ENCODE measurements around the gene NR5A1.

Gene NR5A1

DNA sequence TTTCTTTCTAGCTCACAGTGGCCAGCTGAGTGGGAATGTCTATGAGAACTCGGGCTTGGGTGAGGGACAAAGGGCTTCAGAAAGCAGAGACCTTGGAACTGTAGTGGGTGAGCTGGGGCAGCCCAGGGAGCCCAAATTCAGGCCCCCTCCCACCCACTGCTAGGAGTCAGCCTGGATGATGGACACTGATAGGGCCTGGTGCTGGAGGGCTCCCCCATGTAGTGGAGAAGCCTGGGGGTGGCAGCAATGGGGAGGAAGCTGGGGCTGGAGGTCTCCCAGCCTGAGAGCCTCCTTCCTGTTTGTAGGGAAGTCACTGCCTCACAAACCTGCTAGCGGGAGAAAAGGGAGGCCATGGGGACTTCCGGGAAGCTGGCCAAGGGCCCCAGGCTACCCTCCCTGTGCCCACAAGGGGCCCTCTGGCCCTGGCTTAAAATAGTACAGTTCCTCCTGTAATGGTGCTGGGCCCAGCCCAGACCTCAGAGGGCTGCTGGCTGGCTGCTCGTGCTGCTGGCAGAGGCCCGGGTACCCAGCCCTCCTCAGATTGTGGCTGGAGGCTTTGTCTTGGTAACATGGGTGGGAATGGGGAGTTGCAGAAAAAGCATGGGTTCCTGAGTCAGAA, 6.3 kb upstream of the NR5A1 start:
- ATAC-seq = no peak

DNA sequence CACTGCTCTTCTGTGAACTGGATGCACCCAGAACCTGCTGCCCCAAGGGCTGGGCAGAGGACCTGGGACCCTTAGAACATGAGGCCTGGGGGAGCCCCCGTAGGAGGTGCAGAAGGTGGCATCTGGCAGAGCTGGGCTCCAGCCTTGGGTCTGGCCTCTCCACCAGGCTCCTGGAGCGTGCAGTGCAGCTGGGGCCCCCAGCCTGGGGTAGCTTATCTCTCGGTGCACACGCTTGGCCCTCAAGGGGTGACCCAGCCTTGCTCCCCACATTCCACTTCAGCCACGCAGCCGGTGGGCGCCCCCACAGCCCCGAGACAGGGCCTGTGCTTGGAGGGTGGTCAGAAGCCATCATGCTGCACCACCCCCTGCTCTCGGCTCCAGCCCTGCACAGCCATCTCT, 5.6 kb upstream of the NR5A1 start:
- no peak for ATAC-seq

DNA sequence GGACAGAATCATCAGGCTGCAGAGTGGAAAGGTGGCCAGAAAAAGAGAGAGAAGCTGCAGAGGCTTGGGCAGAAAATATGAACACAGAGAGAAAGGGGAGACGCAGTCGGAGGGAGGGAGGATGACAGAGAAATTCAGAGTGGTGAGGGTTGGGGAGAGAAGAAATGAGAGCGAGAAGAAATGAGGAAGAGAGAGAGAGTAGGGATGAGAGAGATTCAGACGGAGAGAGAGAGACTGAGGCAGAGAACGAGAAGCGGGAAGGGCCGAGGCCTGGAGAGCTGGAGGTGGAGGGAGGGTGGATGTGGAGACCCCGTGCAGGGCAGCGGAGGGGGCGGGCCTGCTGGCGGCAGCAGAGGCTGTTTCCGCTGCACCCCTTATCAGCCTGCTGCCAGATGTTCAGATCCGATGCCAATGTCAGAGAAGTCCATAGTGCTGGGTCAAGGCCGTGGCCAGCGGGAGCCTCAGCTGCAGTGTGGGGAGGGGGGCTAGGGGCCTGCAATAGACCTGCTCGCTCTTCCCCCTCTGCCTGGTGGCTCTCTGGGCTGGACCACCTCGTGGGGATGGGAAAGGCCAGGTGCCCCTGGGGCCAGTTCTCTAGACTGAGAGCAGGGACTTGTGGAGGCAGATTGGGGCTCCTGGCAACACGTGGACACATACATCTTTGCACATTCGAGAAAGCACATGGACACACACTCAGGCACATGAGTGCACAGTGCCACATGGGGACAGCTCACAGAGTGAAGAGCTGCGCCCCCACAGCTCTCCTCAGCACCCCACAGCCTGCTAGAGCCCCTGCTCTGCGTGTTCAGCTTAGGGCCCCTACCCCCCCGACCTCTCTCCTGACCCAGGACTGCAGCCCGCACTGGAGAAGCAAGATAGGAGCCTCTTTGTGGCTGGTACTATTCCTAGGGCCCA, 4.9 kb upstream of the NR5A1 start:
- no peak for ATAC-seq

DNA sequence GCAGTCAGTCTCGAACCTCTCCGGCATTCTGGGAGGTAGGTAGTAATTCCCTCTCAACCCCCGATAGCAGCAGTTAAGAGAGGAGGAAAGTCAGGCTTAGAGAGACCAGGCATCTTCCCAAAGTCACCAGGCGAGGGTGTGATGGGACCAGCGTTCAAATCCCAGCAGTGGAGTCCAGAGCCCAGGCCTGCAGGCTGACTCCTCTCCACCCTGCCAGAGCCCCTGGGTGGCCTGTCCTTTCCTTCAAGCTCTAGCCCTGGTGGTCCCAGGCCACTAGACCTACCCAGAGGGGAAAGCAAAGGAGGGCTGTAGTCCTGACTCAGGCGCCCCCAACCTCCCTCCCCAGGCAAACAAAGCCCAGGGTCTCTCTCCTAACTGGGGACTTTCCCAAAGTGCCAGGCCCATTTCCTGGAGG, 4.2 kb upstream of the NR5A1 start:
- no peak for ATAC-seq

DNA sequence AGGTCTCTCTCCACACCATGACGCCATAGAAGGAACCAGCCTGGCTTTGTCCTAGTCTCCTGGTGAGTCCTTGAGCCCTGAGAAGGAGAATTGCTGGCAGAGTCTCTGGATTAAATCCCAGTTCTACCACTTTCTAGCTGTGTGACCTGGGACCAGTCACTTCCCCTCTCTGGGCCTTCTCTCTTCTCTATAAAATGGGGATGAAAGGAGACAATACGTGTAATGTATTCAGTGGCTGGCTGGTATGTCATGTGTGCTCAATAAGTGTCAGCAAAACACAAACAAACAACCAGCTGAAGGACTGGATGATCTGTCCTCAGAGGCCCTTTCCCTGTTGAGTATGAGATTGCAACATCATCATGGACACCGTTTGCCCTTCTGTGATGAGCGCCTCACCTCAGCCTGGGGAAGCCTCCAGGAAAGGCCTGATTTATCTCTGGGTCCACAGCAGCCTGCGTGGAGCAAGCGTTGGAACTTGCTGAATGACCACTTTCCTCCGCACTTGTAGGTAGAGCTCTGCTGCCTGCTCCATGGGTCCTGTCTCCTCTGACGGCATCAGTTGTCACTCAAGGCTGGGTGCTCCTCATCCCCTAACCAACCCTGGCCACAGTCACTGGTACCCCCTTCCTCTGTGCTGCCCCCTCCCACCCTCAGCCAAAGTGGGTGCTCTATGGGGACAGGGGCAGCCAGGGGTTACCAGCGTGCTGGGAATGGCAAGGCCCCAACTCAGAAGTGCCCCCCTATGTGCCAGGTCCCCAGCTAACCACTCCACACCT, 3.6 kb upstream of the NR5A1 start:
- no peak for ATAC-seq

DNA sequence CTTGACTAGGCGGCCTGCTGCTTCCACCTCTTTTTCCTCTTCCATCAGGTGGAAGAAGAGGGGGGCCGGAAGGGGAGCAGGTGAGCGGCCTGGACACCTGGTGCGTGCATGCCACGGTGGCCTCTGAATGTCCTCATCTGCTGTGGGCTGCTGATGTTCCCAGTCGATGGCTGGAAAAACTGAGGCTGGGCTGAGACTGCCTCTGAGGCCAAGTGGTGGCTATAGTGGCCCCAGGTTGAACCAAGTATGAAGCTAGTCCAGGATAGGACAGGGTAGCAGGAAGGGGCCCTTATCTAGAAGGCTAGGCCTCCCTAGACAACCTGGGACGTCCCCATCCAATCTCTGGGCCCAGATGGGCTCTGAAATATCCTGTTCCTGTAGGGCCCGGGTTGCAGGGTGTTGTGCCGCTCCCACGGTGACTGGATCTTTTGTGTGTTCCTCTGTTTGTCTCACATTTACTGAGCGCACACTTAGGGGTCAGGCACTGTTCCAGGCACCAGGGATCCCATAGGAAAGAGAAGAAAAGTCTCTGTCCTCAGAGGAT, 753 bp upstream of the NR5A1 start:
- ATAC-seq = no peak

DNA sequence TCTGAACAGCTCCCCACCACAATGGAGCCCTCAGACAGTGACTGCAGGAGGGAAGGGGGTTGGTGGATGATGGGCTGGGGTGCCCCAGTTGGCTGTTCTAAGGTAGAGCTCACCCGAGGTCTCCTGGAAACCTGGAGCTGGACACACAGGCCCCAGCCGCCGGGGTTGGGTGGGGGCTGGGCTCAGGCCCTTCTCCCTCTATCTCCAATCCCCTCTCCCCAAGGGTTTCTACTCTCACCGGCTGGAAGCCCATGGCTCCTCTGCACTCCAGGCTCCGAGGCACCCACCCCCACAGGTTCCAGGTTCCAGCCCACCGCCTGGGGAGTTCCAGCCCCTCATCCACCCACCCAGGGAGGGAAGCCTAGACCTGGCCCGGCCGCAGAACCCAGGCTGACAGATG, 766 bp downstream of the NR5A1 start:
- no peak for ATAC-seq

DNA sequence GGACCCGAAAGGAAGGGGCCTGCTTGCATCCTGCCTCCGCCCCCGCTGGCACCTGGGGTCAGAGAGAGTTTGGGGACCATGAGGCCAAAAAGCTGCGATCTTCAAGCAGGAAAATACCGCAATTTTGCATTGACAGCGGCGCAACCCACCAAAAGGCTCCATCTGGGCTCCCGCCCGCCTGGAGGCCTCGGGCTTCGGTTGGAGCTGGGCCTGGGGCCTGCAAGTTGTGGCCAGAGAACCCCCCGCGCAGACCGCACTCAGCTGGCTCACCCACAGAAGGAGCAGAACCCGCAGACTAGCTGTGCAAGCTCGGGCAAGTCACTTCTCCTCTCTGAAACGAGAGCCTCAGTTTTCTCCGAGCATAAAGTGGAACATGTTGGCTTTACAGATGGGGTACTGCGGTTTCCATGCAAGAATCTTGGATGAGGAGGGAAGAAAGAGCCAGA, 1.3 kb downstream of the NR5A1 start:
- ATAC-seq = no peak

DNA sequence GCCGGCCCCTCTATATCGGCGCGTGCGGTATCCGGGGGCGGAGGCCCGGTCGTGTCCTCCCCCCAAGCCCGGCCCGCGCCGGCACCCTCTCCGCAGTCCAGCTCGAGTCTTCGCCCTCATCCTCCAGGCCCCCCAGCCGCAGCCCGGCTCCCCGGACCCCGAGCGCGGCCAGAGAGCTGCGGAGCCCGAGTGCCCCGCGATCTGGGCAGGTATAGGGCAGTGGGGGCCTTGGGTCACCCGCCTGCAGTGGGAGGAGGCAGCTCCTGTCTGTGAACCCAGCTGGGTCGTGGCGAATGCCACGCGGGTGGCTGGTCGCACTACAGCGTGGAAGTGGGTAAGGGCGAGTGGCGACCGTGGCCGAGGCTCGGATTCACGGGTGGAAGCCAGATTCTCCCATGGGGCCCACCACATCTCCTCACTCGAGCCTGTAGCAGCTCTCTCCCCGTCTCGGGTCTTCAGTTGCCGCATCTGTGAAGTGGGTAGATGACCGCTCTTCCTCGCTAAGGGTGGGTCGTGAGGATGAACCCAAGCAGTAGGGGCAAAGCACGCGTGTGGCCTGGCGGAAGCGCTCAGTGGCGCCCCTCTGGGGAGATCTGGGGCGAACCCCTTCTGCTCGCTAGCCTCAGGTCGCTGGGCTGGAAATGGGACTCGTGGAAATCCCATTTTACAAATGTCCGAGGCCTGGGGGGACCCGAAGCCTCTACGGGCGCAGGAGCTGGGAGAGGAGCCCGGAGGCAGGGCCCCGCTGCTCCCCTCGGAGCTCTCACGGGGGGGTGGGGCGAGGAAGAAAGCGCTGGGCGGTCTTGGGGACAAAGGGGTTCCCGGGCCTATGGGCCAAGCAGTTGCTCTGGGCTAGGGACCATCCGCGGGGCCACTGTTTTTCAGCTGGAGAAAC, 1.9 kb downstream of the NR5A1 start:
- ATAC-seq = no peak

DNA sequence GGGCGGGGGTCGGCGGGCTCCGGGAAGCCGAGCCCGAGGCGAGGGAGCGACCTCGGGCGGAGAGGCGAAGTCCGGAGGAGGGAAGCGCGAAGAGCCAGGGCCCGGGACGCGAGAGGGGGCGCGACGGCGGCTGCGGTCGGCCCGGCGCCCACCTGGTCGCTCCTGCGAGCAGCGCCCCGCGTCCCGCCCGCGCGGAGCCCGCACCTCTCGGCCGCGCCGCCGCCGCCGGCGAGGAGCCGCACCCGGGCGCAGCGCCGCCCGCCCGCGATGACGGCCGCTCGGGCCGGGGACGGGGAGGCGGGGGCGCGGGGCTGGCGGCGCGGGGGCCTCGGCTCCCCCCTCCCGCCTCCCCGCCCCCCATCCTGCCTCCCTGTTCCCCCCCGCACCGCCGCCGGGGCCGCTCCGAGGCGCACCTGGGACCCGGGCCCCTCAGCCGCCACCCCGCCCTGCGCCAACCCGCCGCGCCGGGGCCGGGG, 2.6 kb downstream of the NR5A1 start:
- ATAC-seq = no peak

DNA sequence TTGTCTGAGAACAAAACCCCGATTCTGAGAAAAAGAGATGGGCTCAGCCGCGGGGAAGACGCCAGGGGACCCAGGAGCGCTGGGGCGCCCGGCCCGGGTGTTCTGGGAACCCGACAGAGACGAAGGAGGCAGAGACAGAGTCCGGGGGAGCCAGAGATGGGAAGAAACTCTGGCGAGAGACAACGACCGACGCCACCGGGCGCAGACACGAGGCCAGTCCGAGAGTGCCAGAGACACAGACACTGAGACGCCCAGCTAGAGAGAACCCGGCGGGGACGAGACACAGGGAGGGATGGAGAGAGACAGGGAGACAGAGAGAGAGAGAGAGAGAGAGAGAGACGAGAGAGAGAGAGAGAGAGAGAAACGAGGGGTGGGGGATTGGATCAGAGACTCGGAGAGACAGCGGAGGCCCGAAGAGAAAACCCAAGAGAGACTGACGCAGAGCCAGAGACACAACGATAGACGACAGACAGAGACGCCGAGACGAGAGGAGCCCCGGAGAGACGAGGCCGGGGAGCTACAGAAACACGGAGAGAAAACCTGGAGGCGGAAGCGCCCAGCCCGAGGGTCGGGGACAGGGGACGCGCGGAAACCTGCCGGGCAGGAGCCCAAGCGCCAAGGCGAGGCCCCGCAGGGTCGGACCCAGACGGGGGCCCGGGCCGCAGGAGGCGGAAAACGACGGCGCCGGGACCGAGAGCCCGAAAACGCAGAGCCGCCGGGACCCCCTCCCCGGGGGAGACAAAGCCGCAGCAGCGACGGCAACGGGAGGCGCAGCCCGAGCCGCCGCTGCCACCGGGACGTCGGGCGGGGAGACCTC, 3.3 kb downstream of the NR5A1 start:
- no peak for ATAC-seq

DNA sequence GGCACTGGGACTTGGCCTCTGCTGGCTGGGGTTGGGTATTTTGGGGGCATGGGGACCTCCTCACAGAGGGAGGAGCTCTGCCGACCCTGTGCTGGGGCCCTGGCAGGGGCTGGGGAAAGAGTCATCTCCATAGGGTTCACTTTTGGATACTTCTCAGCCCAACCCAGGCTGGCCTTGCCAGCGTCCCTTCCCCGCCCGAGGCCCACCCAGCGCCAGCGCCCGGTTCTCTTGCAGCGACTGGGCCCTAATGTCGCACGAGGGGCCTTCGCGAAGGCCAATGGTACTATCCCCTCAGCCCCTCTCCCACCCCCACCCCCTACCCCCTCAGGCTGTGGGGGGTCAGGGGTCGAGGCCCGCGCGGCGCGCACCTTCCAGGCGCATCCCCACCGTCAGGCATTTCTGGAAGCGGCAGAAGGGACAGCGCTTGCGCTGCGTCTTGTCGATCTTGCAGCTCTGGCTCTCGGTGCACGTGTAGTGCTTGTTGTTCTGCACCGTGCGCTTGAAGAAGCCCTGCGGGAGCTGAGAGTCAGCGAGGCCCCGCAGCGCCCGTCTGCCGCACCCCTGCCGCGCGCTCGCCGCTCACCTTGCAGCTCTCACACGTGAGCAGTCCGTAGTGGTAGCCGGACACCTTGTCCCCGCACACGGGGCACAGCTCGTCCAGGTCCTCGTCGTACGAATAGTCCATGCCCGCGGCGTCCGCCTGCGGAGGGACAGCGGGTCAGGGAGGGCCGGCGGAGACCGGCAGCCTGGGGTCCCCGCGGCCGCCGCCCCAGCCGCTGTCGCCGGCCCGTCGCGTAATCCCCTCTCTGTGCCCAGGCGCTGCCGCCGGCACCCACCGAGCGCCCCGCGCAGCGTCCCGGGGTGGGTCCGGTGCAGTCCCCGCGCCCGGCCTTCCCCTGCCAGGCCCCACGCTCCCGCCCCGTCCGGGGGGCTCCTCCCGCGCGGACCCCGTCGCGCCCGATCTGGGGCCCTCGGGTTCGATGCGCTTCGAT, 4.2 kb downstream of the NR5A1 start:
- ATAC-seq = no peak

DNA sequence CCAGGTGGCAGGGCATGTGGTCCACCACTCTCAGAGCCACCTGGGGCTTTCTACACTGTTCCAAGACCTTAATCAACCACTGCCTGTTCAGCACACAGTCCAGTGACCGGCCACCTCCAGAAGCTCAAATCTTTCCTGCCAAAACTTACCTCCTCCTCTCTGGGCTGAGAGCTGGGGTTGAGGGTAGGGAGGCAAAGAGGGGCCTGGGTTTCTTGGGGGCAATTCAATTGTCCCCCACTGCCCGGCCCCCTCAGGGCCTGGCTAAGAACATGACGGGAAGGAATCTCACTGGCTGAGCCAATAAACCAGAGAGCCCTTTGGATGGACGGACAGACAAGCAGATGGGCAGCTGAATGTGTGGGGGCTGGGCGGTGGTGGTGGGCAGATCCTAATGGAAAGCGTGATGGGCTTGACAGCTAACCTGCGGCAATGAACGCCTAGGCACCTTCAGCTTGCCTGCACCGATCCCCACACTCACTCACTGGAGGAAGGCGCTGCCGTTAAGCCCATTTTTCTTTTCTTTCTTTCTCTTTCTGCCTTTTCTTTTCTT, 5.4 kb downstream of the NR5A1 start:
- ATAC-seq = no peak

DNA sequence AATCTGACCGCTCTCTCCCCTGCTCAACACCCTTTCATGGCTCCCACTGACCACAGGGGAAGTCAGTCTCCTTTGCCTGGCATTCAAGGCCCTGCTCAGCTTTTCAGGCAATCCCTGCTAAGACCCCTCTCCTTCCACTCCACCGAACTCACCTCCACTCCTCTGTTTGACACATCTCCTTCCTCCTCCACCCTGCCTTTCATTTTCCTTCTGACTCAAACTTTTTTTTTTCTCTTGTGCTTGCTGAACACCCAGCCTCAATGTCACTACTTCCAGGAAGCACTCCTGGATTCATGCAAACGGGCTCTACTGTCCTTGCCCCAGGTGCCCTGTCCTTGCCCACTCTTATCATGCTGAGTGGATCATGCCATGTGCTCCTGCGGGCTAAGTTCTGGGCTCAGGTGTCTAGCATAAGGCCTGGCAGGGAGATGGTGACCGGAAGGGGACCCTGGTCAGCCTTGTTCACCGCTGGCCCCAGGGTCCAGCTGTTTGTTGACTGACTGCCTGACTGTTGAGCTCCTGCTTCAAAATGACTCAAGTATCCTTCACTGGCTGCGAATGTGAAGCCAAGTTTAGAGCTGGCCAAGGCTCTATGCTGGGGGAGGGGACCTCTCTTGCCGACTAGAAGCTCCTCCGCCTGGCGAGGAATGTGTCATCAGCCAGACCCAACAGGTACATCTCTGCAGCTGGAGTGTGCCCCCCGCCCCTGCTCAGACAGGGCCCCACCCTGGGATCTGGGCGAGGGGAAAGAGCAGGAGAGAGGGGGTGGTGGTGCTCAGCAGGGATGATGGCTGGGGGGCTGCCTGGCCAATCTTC, 6.2 kb downstream of the NR5A1 start:
- no peak for ATAC-seq

DNA sequence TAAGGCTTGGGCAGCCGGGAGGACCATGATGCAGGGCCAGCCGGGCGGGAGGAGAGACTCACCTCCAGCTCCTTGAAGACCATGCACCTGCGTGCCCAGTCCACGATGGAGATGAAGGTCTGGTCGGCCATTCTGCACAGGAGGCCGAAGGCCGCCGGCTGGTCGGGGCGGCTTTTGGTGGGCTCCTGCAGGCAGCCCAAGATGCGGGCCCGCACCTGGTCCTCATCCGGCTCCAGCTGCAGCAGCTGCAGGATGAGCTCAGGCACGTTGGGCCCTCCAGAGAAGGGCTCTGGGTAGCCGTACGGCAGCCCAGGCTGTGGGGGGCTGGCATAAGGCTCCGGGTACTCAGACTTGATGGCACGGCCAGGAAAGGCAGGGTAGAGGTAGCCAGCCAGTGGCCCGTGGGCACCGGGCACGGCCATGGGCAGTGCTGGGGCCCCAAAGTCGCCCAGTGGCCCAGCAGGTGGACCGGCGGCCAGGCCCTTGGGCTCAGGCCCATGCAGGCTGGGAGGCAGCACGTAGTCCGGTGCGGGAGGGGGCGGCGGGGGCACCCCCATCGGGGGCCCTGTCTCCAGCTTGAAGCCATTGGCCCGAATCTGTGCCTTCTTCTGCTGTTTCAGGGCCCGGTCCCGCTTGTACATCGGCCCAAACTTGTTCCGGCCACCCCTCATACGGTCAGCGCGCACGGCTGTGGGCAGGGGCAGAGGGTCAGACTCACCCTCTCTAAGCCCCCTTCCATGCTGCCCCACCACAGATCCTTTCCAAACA, 7.0 kb downstream of the NR5A1 start:
- ATAC-seq = no peak

DNA sequence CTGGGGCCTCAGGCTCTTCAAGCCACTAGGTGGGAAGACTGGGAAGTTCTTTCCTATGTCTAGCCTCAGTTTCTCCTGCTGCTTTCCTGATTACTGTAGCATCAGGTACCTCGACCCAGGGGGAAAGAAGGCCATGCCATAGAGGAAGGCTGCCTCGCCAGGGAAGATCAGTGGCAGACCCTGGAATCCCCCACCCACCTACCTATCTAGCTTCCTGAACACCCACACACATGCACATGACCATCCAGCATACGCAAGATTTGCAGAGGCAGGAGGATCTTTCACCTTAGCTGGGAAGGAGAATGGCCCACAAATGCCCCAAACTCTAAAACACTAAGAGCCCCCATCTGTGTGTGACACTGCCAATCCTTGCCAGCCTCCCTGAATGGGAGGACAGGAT, 8.0 kb downstream of the NR5A1 start:
- ATAC-seq = no peak

DNA sequence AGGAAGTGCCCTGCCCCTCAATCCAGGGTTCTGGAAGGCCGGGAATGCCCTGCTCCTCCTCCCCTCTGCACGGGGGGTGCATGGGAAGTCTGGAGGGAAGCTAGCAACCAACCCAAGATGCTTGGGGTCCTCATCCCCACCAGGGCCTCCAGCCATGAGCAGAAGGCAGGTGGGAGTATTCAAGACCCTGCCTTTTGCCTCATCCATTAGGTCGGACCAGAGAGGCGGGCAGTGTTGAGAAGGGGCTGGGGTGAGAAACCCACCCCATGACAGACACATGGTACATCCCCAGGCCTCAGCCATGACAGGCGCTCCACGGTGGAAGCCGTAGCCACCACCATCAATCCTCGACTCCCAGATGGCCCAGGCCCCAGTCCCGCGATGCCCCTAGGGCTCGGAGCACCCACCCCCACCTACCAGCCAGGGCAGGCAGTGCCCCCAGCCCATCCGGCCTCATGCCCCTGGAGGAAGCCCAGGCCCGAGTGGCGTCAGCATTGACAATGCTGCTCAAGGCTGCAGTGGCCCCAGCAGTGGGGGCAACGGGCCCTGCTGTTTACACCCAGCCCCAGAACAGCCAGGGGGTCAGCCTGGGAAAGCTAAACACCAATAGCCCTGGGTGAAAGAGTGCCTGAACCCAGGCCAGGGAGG, 8.6 kb downstream of the NR5A1 start:
- no peak for ATAC-seq

All from activated CD4-positive, CD25-positive, alpha-beta regulatory T cell treated with anti-CD3 and anti-CD28 coated beads, Interleukin-2, amount 50 U/mL, for 24 hours (primary cell).